EL (cell line): ENCODE measurements around the gene PTPN13.
A peak's percentile ranks its signal among the peaks of the same experiment; 100 is the strongest.

Source experiments
- DNase-seq: peaks from one replicate; pipeline ENCODE4 v3.0.0-alpha.2; 2016

The PTPN13 gene

DNA sequence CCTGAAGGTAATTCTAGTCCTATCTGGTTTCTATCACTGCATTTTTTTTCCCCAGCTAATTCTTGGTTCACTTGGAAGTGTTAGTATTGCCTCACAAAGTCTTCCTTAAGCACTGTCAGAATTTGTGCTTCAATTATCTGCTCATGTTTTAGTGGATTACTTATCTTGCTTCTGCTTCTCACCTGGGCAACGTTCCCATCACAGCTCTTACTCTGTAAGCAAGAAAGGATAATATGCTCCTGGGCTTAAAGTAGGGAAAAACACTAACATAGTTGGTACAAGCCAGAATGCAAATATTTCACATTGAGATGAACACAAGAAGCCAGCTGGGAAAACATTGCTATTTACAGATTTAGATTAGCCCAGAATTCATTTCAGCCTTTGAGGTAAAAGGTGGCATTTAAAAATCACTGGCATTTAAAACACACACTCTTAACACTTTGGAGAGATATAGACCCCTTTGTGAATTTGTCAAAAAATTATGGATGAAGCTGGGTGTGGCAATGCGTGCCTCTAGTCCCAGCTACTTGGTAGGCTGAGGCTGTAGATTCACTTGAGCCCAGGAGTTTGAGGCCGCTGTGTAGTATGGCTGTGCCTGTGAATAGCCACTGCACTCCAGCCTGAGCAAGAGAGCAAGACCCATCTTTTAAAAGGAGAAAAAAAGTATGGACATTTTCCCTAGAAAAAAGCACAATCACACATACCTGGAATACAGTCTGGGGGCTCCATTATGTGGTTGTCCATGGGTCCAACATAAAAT is 6.6 kb upstream of the PTPN13 start:
- DNase-seq = no peak

DNA sequence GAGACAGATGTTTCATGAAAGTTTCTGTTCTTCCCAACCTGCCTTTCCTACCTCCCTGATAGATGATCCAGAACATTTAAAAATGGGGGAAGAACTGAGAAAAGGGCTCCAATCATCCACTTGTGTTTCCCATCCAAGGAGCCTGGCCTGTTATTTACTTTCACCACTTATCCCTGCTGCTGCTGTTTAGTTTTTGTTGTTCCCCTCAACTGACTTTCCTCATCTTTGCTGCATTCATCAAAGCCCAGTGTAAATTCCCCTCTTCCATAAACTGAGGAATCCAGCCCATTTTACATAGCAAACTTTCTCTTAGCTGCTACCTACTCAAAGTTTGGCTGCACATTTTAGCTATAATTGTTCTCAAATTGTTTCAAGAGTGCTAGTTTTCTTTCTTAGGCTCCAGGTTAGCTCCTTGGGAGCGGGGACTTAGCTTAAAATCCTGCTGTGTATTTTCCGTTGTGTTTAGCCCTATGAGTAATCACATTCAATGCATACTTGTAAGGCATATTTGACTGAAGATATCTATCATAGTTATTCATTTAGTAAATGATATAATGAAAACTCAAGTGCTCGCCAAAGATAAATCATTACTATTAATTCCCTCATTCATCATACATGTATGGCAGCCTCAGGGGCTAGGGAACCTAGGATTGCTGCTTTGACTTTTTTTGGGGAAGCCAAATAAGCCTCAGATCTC is 1.4 kb upstream of the PTPN13 start:
- DNase-seq = peak; percentile 52

- DNase-seq = peak; percentile 89
Measured at GRCh38 chr4:86594559-86595425, 677 bp downstream of the PTPN13 start.

- peak; percentile 54 for DNase-seq
Measured at GRCh38 chr4:86595426-86595805, 1.3 kb downstream of the PTPN13 start.

DNA sequence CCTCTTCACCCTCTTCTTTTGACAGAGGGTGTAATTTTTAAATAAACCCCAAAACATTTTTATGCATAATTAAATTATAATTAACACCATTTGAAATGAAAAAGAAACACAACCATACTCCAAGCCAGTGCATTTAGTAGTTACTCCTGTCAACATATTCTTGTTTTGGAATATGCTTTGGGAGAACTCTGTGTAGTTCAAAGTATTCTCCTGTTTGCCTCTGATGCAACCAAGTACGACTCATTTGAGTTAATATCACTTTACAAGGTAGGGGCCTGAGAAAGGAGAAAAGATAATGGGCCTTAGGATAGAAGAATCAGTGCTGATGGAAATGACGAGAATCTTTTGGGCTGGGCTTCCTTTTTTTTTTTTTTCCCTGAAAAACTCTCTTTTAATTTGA is 2.7 kb downstream of the PTPN13 start:
- peak; percentile 30 for DNase-seq

- DNase-seq = no peak
Measured at GRCh38 chr4:86600007-86600653, 6.0 kb downstream of the PTPN13 start.

GRCh38 chr4:86603311-86603885 is 9.3 kb downstream of the PTPN13 start:
- DNase-seq = no peak

DNA sequence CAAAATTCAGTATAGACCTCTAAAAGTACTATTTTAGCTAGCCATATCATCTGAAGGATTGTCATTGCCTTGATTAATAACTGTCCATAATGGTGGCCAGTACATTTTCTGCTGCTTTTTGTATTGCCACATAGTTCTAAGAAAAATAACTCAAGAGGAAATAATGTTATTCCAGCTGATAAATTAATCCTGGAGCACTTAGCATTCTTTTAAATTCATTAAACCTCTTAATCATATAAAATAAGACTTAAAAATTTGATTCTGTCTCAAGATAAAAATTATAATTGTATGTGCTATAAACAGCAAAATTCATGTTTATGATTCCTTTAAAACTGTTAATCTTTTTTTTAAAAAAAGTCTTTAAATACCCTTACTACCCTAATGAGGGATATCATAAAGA is 12.7 kb downstream of the PTPN13 start:
- DNase-seq = no peak

DNA sequence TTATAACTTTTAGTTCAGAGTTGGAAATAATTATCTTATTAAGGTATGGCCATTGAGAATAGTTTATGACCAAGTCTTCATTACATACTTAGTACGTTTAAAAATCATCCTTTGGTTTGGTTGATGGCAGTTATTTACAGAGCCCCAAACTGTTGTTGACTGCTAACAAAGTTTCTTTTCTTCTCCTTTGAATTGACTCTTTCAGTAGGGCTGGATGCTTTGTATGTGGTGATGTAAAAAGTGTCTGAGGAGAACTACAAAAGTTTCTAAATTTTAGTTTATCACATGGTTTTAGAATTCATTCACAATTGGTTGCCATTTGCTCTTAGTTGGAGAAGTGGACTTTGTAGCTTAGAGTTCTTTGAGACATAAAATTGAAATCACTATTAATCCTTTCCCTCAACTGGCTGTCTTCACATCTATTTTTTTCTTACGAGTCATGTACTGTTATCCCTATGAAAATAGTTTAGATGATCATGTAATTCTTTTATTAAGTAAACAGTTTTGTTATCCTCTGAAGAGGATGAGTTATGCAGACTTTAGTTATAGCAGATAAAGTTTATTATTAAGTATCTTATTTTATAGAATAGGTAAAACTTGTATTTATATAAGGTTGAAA is 14.8 kb downstream of the PTPN13 start:
- no peak for DNase-seq

DNA sequence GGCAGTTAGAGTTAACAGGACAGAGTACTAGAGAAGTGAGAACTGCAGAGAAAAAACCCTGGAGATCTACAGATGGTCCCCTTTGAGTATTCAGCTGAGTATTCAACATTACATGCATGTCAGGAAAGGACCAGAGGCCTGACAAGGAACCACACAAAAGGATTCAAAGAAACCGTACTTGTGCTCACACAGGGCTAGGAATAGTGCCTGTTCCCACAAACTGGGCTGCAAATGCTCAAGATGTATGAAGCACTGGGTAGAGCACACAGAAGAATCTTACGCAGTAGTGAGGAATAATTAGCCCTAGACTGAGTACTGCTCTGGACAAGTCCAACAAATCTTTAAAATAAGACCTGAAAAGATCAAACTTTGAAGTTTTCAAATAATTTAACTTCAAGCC is 17.6 kb downstream of the PTPN13 start:
- no peak for DNase-seq

GRCh38 chr4:86613734-86614133 is 19.6 kb downstream of the PTPN13 start:
- no peak for DNase-seq

GRCh38 chr4:86614865-86615264 is 20.8 kb downstream of the PTPN13 start:
- no peak for DNase-seq

DNA sequence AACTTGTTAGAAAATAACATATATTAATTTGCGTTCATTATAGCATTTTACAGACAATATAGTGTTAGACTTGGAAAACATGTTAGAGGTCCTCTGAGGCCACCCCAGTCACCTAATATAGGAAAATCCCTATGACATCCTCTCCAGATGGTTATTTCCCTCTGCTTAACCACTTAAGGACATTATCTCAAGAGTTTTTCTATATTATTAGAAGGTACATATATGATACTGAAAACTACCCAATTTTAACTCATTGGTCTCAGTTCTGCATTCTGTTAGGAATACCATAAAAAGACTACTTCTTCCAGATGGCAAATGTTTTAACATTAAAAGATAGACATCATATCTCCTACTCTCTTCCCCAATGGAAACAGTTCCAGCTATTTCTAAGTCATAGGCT is 21.4 kb downstream of the PTPN13 start:
- no peak for DNase-seq

DNA sequence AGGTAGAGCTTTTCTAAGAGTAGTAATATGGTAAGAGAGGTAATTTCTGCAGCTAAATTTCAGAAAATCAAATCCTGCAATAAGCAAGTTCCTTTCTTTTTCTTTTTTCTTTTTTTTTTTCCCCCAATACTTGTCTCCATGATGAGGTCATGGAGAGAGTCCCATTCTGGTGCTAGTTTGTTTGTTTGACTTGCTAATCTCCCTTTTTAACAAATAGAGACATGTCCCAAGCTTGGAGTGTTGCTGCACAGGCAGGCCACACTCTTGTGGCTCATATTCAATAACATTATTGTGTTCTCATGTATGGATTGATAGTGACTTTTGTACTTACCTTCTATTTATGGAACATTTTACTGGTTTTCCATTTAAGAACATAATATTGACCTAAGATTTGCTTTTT is 25.5 kb downstream of the PTPN13 start:
- no peak for DNase-seq

DNA sequence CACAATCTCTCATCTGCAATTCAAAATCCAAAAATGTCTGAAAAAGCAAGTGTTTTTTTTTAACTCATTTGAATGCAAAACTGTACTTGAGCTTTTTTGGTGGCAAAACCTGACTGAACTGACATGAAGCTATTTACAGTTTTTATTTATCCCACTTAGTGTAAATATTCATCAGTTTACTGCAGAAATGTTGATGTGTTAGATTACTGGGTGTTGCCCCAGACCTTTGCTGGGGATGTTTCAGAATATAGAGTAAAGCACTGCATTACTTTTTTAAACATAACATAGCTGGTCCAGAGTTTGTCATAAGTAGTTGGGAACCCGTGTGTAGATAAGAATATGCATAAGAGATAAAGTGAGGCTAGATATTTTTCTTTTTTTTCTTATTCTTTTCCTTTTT is 27.3 kb downstream of the PTPN13 start:
- no peak for DNase-seq

GRCh38 chr4:86626066-86626465 is 32.0 kb downstream of the PTPN13 start:
- no peak for DNase-seq

DNA sequence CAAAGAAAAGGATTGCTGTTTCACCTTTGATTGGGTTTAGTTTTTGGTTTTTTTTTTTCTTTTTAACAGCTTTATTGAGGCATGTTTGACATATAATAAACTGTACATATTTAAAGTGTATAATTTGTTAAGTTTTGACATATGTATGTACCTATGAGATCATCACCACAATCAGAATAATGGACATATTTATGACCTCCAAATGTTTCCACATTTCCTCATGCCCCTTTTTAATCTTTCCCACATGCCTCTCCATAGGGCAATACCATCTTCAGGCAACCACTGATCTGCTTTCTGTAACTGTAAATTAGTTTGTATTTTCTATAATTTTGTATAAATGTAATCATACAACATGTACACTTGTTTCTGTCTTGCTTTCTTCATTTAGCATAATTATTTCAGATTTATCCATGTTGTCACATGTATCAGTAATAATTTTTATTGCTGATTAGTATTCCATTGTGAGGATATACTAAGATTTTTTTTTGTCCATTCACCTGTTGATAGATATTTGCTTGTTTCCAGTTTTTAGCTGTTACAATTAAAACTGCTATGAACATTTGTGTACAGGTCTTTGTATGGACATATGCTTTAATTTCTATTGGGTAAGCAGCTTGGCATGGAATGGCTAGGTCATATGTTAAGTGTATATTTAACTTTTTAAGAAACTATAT is 33.5 kb downstream of the PTPN13 start:
- DNase-seq = no peak

GRCh38 chr4:86630629-86631028 is 36.5 kb downstream of the PTPN13 start:
- DNase-seq = no peak

DNA sequence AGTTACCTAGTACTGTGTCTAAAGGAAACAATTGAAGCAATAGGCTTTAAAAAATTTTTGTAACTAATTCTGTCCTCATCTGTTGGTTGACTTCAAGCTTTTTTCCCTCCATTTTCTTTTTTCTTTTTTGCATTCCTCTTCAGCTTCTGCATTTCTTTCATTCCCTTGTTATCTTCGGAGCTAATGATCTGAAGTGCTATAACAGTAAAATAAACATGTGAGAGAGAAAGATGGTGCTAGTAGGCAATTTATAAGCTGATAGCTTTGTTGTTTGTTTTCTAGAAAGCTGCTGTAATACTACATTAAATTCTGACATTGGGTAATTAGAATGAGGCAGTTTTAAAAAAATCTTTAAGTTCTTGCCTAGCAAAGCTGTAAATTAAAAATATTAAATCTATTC is 37.1 kb downstream of the PTPN13 start:
- DNase-seq = no peak

GRCh38 chr4:86633854-86634253 is 39.7 kb downstream of the PTPN13 start:
- DNase-seq = no peak

DNA sequence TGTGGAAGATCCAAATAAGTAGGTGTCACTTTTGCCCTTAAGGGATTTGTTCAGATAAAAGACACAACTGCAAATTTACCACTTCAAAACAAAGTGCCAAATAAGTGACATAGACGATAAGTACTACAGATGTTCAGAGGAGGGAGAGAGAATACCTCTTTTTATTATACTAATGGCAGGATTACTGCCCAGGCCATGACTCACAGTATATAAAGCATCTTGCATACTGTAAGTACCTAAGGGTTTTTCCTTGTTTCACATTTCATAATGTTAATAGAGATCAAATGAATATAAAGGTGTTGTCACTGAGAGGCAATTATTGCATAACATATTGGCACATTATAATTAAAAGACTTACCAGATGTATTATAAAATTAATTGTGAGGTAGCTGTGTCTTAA is 46.4 kb downstream of the PTPN13 start:
- DNase-seq = peak; percentile 12
